ENCODE data around the gene ARHGAP27.

Gene ARHGAP27

DNA sequence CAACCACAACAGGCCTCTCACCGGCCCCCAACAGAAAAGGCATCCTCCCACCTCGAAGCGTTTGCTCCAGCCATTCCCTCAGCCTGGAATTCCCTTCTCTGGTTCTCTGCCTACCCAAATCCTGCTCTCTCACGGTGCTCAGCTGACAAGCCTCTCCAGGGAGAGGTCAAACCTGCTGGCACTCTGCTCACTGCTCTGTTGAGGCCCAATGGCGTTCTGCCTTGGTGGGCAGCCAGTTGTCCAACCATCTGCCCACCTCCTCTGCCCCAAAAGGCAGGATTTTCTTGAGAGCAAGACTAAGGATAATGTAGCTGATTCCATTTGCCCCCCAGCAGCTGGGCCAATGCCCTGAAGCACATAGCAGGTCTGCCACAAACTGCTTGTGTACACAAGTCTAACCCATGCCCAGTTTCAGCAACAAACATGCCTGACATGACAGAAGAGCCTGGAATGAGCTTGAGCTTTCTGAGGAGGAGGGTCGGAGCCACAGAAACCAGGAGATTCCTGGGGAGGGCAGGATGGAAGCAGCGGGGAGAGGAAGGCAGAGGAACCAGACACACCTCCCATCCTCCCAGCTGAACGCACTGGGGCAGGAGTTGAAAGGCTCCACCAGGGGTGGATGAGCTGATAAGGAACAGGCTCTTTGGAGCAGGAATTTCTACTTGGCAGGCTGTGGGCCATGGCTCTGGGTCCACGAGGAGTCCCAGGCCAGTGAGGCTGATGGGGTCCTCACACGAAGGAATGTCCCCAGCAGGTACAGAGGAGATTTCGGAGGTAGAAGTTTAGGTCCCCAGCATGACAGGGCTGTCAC lies 23.9 kb downstream of the ARHGAP27 start:
- H3K27ac Mint-ChIP-seq, result peak overlapping the region; percentile 99
- ATAC-seq (no peak), DNase-seq (ENCODE audit: low spot score in 2 of 2) (no peak)

DNA sequence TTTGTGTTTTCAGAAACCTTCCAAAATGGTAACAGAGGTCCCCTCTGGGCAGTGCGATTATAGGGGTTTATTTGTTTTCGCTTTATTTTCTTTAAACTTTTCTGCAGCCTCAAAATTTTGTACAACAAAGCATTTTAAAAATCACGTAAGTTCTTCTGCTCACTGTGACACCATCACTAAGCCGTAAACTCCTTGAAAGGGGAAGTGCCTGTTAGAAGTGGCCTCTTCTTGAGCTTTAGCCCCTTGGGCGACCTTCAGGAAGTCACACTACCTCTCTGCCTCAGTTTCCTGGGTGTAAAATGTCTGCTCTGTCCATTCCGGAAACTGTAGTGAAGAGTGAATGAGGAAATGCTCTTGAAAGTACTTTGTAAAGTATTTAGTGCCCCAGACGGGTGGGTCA lies 26.6 kb downstream of the ARHGAP27 start:
- no peak overlapping the region for H3K4me3 Mint-ChIP-seq

More for the DNA sequence above, 23.9 kb downstream of the ARHGAP27 start:
- H3K4me3 Mint-ChIP-seq, result peak overlapping the region; percentile 93
- H3K9me3 Mint-ChIP-seq, result no peaks in the 10 kb centered on the region
- H3K4me1 Mint-ChIP-seq, result peaks cover 56% of the 10 kb centered on the region
- peaks cover 27% of the 10 kb centered on the region for H3K36me3 Mint-ChIP-seq

DNA sequence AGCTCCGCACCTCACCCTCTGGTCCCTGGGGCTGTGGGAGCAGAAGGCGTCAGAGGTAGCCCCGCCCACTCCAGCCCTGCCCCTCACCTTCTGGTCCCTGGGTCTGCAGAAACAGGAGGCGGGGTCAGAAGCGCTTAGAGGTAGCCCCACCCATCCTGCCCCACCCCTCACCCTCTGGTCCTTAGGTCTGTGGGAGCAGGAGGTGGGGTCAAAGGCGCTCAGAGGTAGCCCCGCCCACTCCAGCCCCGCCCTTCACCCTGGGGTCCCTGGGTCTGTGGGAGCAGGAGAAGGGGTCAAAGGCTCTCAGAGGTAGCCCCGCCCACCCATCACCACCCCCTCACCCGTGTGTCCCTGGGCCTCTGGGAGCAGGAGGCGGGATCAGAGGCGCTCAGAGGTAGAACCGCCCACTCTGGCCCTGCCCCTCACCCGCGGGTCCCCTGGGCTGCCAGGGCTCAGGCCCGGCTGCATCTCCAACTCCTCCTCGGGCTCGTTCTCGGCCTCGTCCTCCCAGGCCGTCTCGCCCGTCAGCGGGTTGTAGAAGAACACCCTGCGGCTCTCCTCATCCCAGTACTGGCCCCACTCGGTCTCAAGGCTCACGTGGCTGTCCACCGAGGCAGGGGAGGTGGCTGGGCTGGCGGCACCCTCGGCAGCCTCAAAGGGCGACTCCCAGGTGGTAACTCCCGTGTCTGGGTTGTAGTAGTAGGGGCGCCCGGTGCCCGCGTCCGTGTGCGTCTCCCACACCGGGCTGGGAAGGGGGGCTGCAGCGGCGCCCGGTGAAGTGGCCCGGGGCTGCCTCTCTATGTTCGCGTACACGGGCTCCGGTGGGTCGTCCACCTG lies 27.2 kb downstream of the ARHGAP27 start:
- DNase-seq (ENCODE audit: low spot score in 2 of 2), result no peak
- H3K4me3 Mint-ChIP-seq, result no peak overlapping the region
- ATAC-seq, result no peak
- no peaks in the 10 kb centered on the region for H3K9me3 Mint-ChIP-seq
- H3K4me1 Mint-ChIP-seq, result peaks cover 35% of the 10 kb centered on the region
- no peak overlapping the region for H3K27ac Mint-ChIP-seq
- peaks cover 58% of the 10 kb centered on the region for H3K36me3 Mint-ChIP-seq

More for the DNA sequence above, 26.6 kb downstream of the ARHGAP27 start:
- Mint-ChIP-seq H3K36me3 (peaks cover 55% of the 10 kb centered on the region), H3K27ac (no peak overlapping the region), H3K9me3 (no peaks in the 10 kb centered on the region), H3K4me1 (peaks cover 42% of the 10 kb centered on the region)
- ATAC-seq (no peak), DNase-seq (ENCODE audit: low spot score in 2 of 2) (no peak)

GRCh38 chr17:45404870-45405249 lies 27.8 kb downstream of the ARHGAP27 start:
- Mint-ChIP-seq H3K4me1 (peaks cover 31% of the 10 kb centered on the region), H3K27ac (peak overlapping the region; percentile 73), H3K4me3 (no peak overlapping the region), H3K36me3 (peaks cover 60% of the 10 kb centered on the region), H3K9me3 (no peaks in the 10 kb centered on the region)
- DNase-seq (ENCODE audit: low spot score in 2 of 2) (no peak), ATAC-seq (no peak)

- H3K36me3 Mint-ChIP-seq, result peaks cover 69% of the 10 kb centered on the region
- ATAC-seq (no peak), DNase-seq (ENCODE audit: low spot score in 2 of 2) (no peak)
- no peak overlapping the region for H3K4me3 Mint-ChIP-seq
- peak overlapping the region; percentile 73 for H3K27ac Mint-ChIP-seq
- peaks cover 23% of the 10 kb centered on the region for H3K4me1 Mint-ChIP-seq
- no peaks in the 10 kb centered on the region for H3K9me3 Mint-ChIP-seq
Observed at GRCh38 chr17:45403906-45404490, 28.7 kb downstream of the ARHGAP27 start.

- no peak for DNase-seq (ENCODE audit: low spot score in 2 of 2)
- no peak overlapping the region for H3K4me3 Mint-ChIP-seq
- H3K27ac Mint-ChIP-seq, result peak overlapping the region; percentile 46
- H3K4me1 Mint-ChIP-seq, result peaks cover 12% of the 10 kb centered on the region
- H3K36me3 Mint-ChIP-seq, result peaks cover 80% of the 10 kb centered on the region
- ATAC-seq, result no peak
- H3K9me3 Mint-ChIP-seq, result no peaks in the 10 kb centered on the region
Observed at GRCh38 chr17:45402916-45403315, 29.8 kb downstream of the ARHGAP27 start.

DNA sequence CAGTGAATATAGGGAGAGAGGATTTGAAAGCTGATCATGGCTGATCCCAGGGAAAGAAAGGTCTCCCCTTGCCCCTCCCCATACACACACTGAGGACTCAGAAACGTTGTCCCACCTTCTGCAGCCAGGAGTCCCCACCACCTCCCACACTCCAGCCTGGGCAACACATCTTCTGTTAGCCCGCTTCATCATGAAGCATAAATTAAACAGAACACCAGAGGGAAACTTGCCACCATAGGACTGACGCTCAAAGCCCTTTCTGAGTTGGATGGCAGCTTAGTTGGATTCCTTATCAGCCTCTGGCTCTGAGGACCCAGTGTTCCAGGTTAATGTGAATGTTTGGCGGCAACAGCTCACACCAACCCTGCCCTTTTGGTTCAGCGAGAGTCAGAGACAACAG lies 33.9 kb downstream of the ARHGAP27 start:
- H3K4me1 Mint-ChIP-seq, result peaks cover 8% of the 10 kb centered on the region
- peaks cover 82% of the 10 kb centered on the region for H3K36me3 Mint-ChIP-seq
- no peak for DNase-seq (ENCODE audit: low spot score in 2 of 2)
- peak overlapping the region; percentile 12 for H3K27ac Mint-ChIP-seq
- no peak overlapping the region for H3K4me3 Mint-ChIP-seq
- ATAC-seq, result no peak
- no peaks in the 10 kb centered on the region for H3K9me3 Mint-ChIP-seq

DNA sequence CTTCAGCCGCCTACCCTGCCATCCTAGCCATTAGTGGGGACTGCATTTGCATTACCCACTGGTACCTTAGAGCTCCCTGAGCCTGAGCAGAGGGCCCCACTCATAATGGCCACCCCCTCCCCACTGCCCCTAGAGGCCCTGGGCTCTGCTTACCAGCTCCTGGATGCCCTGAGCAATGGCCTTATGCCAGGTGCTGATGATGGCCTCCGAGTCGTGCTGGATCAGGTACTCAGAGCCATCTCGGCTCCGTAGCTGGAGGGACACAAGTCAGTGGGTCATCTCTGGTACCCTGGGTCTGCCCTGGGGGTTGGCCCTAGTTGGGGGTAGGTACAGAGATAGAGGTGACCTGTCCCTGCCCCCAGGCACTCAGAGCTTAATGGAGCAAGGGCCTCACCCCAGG lies 34.9 kb downstream of the ARHGAP27 start:
- Mint-ChIP-seq H3K4me1 (peaks cover 8% of the 10 kb centered on the region), H3K4me3 (no peak overlapping the region), H3K9me3 (no peaks in the 10 kb centered on the region), H3K27ac (peak overlapping the region; percentile 63), H3K36me3 (peaks cover 76% of the 10 kb centered on the region)
- no peak for ATAC-seq
- DNase-seq (ENCODE audit: low spot score in 2 of 2), result no peak

GRCh38 chr17:45396496-45397205 lies 36.0 kb downstream of the ARHGAP27 start:
- H3K4me3 Mint-ChIP-seq, result no peak overlapping the region
- H3K4me1 Mint-ChIP-seq, result peaks cover 8% of the 10 kb centered on the region
- peaks cover 67% of the 10 kb centered on the region for H3K36me3 Mint-ChIP-seq
- H3K27ac Mint-ChIP-seq, result peak overlapping the region; percentile 63
- ATAC-seq (peak; percentile 33), DNase-seq (ENCODE audit: low spot score in 2 of 2) (no peak)
- no peaks in the 10 kb centered on the region for H3K9me3 Mint-ChIP-seq

GRCh38 chr17:45395569-45396415 lies 36.9 kb downstream of the ARHGAP27 start:
- Mint-ChIP-seq H3K4me3 (no peak overlapping the region), H3K36me3 (peaks cover 62% of the 10 kb centered on the region), H3K4me1 (peaks cover 14% of the 10 kb centered on the region), H3K9me3 (no peaks in the 10 kb centered on the region), H3K27ac (no peak overlapping the region)
- no peak for ATAC-seq
- DNase-seq (ENCODE audit: low spot score in 2 of 2), result no peak

- Mint-ChIP-seq H3K4me3 (no peak overlapping the region), H3K9me3 (no peaks in the 10 kb centered on the region), H3K27ac (no peak overlapping the region), H3K4me1 (peaks cover 14% of the 10 kb centered on the region), H3K36me3 (peaks cover 54% of the 10 kb centered on the region)
- ATAC-seq (no peak), DNase-seq (ENCODE audit: low spot score in 2 of 2) (no peak)
Observed at GRCh38 chr17:45394913-45395568, 37.6 kb downstream of the ARHGAP27 start.

GRCh38 chr17:45394564-45394912 lies 38.1 kb downstream of the ARHGAP27 start:
- no peak overlapping the region for H3K27ac Mint-ChIP-seq
- H3K9me3 Mint-ChIP-seq, result no peaks in the 10 kb centered on the region
- no peak overlapping the region for H3K4me3 Mint-ChIP-seq
- ATAC-seq (no peak), DNase-seq (ENCODE audit: low spot score in 2 of 2) (no peak)
- H3K36me3 Mint-ChIP-seq, result peaks cover 49% of the 10 kb centered on the region
- peaks cover 14% of the 10 kb centered on the region for H3K4me1 Mint-ChIP-seq

DNA sequence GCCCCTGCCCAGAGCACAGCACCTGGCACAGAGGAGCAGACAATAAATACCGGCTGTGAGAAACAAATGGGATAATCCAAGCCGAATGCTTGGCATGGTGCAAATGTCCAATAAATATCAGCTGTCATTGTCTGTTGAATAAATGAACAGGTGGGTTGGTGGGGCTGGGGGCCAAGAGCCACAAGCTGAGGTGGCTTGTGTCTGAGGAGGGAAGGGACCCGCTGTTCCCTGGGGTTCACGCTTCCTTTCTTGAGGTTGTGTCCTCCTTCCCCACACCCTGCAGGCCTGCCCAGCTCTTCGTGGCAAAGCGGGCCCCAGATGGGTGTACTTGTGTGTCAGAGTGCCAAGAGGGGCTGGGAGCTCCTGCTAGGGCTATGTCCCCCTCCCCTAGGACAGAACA lies 38.6 kb downstream of the ARHGAP27 start:
- Mint-ChIP-seq H3K4me1 (peaks cover 14% of the 10 kb centered on the region), H3K4me3 (no peak overlapping the region), H3K36me3 (peaks cover 45% of the 10 kb centered on the region), H3K9me3 (no peaks in the 10 kb centered on the region), H3K27ac (peak overlapping the region; percentile 59)
- DNase-seq (ENCODE audit: low spot score in 2 of 2), result no peak
- no peak for ATAC-seq

GRCh38 chr17:45393411-45393810 lies 39.3 kb downstream of the ARHGAP27 start:
- no peak for ATAC-seq
- DNase-seq (ENCODE audit: low spot score in 2 of 2), result no peak
- no peaks in the 10 kb centered on the region for H3K9me3 Mint-ChIP-seq
- H3K4me1 Mint-ChIP-seq, result peaks cover 20% of the 10 kb centered on the region
- no peak overlapping the region for H3K4me3 Mint-ChIP-seq
- H3K27ac Mint-ChIP-seq, result peak overlapping the region; percentile 59
- peaks cover 41% of the 10 kb centered on the region for H3K36me3 Mint-ChIP-seq
